ENCODE data around the gene FAM163B.
A peak's percentile ranks its signal among the peaks of the same experiment; 100 is the strongest.

The FAM163B gene

GRCh38 chr9:133542002-133542401 lies 67.2 kb downstream of the FAM163B start:
- Mint-ChIP-seq H3K4me3 (no peak overlapping the region), H3K9me3 (no peaks in the 10 kb centered on the region), H3K36me3 (ENCODE audit: low read depth) (no peaks in the 10 kb centered on the region), H3K27ac (no peak overlapping the region), H3K4me1 (peaks cover 29% of the 10 kb centered on the region), H3K27me3 (ENCODE audit: low read depth) (peaks cover 23% of the 10 kb centered on the region)
- no peak for TF ChIP-seq CTCF (IDR thresholded peaks at IDR 0.05; ENCODE audit: unreplicated experiment in 3 of 3)

- TF ChIP-seq CTCF (IDR thresholded peaks at IDR 0.05; ENCODE audit: unreplicated experiment in 3 of 3) = peak in 1 of 3 experiments; percentile 11
- H3K27ac Mint-ChIP-seq = peak overlapping the region in 1 of 3 experiments; percentile 63
- H3K4me1 Mint-ChIP-seq = peaks cover 25% of the 10 kb centered on the region
- H3K9me3 Mint-ChIP-seq = no peaks in the 10 kb centered on the region
- H3K27me3 Mint-ChIP-seq (ENCODE audit: low read depth) = peaks cover 23% of the 10 kb centered on the region
- H3K36me3 Mint-ChIP-seq (ENCODE audit: low read depth) = no peaks in the 10 kb centered on the region
- peak overlapping the region in 1 of 3 experiments; percentile 50 for H3K4me3 Mint-ChIP-seq
These were observed 68.5 kb downstream of the FAM163B start for GRCh38 chr9:133540698-133541025.

- Mint-ChIP-seq H3K27ac (peak overlapping the region in 1 of 3 experiments; percentile 63), H3K9me3 (no peaks in the 10 kb centered on the region), H3K4me1 (peaks cover 27% of the 10 kb centered on the region), H3K4me3 (peak overlapping the region in 2 of 3 experiments; percentile 13 to 50), H3K27me3 (ENCODE audit: low read depth) (peaks cover 23% of the 10 kb centered on the region), H3K36me3 (ENCODE audit: low read depth) (no peaks in the 10 kb centered on the region)
- TF ChIP-seq CTCF (IDR thresholded peaks at IDR 0.05; ENCODE audit: unreplicated experiment in 3 of 3) = no peak
These were observed 69.0 kb downstream of the FAM163B start for GRCh38 chr9:133539991-133540697.

- no peak for TF ChIP-seq CTCF (IDR thresholded peaks at IDR 0.05; ENCODE audit: unreplicated experiment in 3 of 3)
- Mint-ChIP-seq H3K9me3 (no peaks in the 10 kb centered on the region), H3K27me3 (ENCODE audit: low read depth) (peaks cover 23% of the 10 kb centered on the region), H3K4me1 (peaks cover 31% of the 10 kb centered on the region), H3K4me3 (peak overlapping the region; percentile 59 to 78 (median 75)), H3K36me3 (ENCODE audit: low read depth) (no peaks in the 10 kb centered on the region), H3K27ac (peak overlapping the region; percentile 43 to 61 (median 52))
These were observed 70.0 kb downstream of the FAM163B start for GRCh38 chr9:133538851-133539833.

GRCh38 chr9:133538176-133538575 lies 71.0 kb downstream of the FAM163B start:
- H3K27me3 Mint-ChIP-seq (ENCODE audit: low read depth) = peaks cover 24% of the 10 kb centered on the region
- no peak overlapping the region for H3K27ac Mint-ChIP-seq
- H3K4me3 Mint-ChIP-seq = peak overlapping the region in 1 of 3 experiments; percentile 30
- H3K36me3 Mint-ChIP-seq (ENCODE audit: low read depth) = no peaks in the 10 kb centered on the region
- no peak for TF ChIP-seq CTCF (IDR thresholded peaks at IDR 0.05; ENCODE audit: unreplicated experiment in 3 of 3)
- peaks cover 40% of the 10 kb centered on the region for H3K4me1 Mint-ChIP-seq
- no peaks in the 10 kb centered on the region for H3K9me3 Mint-ChIP-seq

All from nephron (organoid).